Spleen (tissue), 7 donors: ENCODE measurements around the gene HDAC4.

Experiments
- POLR2A ChIP-seq, 3 donors: fragments of 450-650 bp; IDR thresholded peaks; one replicate each; pipeline ENCODE4 v1.5.1; 2017; ENCODE audit warnings: antibody characterized with exemption in 3 of 3, mild to moderate bottlenecking in 1 of 3
- POLR2AphosphoS5 ChIP-seq, 3 donors: sonication (generic); formaldehyde crosslinking; IDR thresholded peaks; one replicate each; pipeline ENCODE4 v1.5.1; 2017; ENCODE audit warnings: antibody characterized with exemption in 3 of 3
- TF ChIP-seq, protein P1 (sequence below), 11 experiments: fragments of 200-600 bp in 7 of 11; fragments of 450-650 bp in 4 of 11; sonication (generic) in 4 of 11; IDR thresholded peaks in 8 of 11; conservative IDR thresholded peaks in 3 of 11; 1 replicate in 7 of 11; 2 replicates in 4 of 11; pipeline versions ENCODE4 v1.4.0 to v1.8.0; 2016 to 2021; ENCODE audit warnings: antibody characterized with exemption in 11 of 11, inconsistent platforms in 4 of 11, mild to moderate bottlenecking in 1 of 11
- donor health status: DM: no; HTN: no; CAD: no; lungs with moderate emphysema.
- donor health status: DM: no; HTN: no; CAD: no.
- donor health status: DM: no; HTN: no; CAD: no.

- TF ChIP-seq, protein P1, sequence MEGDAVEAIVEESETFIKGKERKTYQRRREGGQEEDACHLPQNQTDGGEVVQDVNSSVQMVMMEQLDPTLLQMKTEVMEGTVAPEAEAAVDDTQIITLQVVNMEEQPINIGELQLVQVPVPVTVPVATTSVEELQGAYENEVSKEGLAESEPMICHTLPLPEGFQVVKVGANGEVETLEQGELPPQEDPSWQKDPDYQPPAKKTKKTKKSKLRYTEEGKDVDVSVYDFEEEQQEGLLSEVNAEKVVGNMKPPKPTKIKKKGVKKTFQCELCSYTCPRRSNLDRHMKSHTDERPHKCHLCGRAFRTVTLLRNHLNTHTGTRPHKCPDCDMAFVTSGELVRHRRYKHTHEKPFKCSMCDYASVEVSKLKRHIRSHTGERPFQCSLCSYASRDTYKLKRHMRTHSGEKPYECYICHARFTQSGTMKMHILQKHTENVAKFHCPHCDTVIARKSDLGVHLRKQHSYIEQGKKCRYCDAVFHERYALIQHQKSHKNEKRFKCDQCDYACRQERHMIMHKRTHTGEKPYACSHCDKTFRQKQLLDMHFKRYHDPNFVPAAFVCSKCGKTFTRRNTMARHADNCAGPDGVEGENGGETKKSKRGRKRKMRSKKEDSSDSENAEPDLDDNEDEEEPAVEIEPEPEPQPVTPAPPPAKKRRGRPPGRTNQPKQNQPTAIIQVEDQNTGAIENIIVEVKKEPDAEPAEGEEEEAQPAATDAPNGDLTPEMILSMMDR (IDR thresholded peaks at IDR 0.05 in 8 of 11, conservative IDR thresholded peaks at IDR 0.05 in 3 of 11), result no peak
- TF ChIP-seq POLR2AphosphoS5 (IDR thresholded peaks at IDR 0.05) (peak in 1 of 3 donors; percentile 52), POLR2A (IDR thresholded peaks at IDR 0.05) (no peak)
Measured at GRCh38 chr2:239099474-239099873, 301.3 kb downstream of the HDAC4 start.
